Transverse colon (tissue), 3 donors: ENCODE data around the gene NLGN1.

Source experiments
- EP300 ChIP-seq: sonication (generic); formaldehyde crosslinking; IDR thresholded peaks from one replicate; pipeline ENCODE4 v1.6.1; 2017; ENCODE audit warnings: antibody characterized with exemption, low read depth
- TF ChIP-seq, protein P1 (sequence below), 5 experiments: fragments of 200-600 bp in 3 of 5; fragments of 450-650 bp in 2 of 5; sonication (generic) in 3 of 5; IDR thresholded peaks; 1 replicate in 2 of 5; 2 replicates in 3 of 5; pipeline ENCODE4 v1.5.1; 2016 to 2017; ENCODE audit warnings: antibody characterized with exemption in 5 of 5, inconsistent platforms in 3 of 5, mild to moderate bottlenecking in 2 of 5, moderate library complexity in 1 of 5

DNA sequence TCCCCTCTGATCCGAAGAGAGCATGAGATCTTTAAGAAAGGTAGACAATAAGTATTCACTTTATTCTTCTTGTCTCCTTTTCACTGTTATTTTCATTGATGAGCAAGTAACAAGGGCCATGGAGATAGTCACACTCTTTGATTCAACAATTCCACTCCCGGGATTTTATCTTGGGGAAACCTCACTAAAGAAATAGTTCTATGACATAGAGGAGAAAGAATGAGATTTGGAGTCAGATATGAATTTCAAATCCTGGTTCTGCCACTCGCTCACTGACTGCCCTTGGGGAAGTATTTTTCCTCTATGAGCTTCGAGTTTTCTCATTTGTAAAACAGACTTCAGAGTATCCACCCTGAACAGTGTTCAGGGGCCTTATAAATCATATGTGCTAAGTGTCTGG lies 514.6 kb downstream of the NLGN1 start:
- TF ChIP-seq, protein P1, sequence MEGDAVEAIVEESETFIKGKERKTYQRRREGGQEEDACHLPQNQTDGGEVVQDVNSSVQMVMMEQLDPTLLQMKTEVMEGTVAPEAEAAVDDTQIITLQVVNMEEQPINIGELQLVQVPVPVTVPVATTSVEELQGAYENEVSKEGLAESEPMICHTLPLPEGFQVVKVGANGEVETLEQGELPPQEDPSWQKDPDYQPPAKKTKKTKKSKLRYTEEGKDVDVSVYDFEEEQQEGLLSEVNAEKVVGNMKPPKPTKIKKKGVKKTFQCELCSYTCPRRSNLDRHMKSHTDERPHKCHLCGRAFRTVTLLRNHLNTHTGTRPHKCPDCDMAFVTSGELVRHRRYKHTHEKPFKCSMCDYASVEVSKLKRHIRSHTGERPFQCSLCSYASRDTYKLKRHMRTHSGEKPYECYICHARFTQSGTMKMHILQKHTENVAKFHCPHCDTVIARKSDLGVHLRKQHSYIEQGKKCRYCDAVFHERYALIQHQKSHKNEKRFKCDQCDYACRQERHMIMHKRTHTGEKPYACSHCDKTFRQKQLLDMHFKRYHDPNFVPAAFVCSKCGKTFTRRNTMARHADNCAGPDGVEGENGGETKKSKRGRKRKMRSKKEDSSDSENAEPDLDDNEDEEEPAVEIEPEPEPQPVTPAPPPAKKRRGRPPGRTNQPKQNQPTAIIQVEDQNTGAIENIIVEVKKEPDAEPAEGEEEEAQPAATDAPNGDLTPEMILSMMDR (IDR thresholded peaks at IDR 0.05): no peak
- no peak for TF ChIP-seq EP300
